ENCODE measurements around the gene REXO4.

- TF ChIP-seq, protein P1, sequence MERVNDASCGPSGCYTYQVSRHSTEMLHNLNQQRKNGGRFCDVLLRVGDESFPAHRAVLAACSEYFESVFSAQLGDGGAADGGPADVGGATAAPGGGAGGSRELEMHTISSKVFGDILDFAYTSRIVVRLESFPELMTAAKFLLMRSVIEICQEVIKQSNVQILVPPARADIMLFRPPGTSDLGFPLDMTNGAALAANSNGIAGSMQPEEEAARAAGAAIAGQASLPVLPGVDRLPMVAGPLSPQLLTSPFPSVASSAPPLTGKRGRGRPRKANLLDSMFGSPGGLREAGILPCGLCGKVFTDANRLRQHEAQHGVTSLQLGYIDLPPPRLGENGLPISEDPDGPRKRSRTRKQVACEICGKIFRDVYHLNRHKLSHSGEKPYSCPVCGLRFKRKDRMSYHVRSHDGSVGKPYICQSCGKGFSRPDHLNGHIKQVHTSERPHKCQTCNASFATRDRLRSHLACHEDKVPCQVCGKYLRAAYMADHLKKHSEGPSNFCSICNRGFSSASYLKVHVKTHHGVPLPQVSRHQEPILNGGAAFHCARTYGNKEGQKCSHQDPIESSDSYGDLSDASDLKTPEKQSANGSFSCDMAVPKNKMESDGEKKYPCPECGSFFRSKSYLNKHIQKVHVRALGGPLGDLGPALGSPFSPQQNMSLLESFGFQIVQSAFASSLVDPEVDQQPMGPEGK (tag by site-specific recombination; IDR thresholded peaks at IDR 0.05): no peak
- TF ChIP-seq, protein P2, sequence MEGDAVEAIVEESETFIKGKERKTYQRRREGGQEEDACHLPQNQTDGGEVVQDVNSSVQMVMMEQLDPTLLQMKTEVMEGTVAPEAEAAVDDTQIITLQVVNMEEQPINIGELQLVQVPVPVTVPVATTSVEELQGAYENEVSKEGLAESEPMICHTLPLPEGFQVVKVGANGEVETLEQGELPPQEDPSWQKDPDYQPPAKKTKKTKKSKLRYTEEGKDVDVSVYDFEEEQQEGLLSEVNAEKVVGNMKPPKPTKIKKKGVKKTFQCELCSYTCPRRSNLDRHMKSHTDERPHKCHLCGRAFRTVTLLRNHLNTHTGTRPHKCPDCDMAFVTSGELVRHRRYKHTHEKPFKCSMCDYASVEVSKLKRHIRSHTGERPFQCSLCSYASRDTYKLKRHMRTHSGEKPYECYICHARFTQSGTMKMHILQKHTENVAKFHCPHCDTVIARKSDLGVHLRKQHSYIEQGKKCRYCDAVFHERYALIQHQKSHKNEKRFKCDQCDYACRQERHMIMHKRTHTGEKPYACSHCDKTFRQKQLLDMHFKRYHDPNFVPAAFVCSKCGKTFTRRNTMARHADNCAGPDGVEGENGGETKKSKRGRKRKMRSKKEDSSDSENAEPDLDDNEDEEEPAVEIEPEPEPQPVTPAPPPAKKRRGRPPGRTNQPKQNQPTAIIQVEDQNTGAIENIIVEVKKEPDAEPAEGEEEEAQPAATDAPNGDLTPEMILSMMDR (tag by site-specific recombination; IDR thresholded peaks at IDR 0.05): no peak
- TF ChIP-seq ZNF16 (tag by site-specific recombination; IDR thresholded peaks at IDR 0.05; ENCODE audit: low read depth) (no peak), ZNF214 (tag by site-specific recombination; IDR thresholded peaks at IDR 0.05; ENCODE audit: borderline replicate concordance) (no peak), TCF7L2 (IDR thresholded peaks at IDR 0.05; ENCODE audit: borderline replicate concordance, low read depth, low read length) (no peak), ZNF292 (tag by site-specific recombination; IDR thresholded peaks at IDR 0.05; ENCODE audit: borderline replicate concordance, low read depth) (no peak), ZNF558 (tag by site-specific recombination; IDR thresholded peaks at IDR 0.05) (no peak), RBAK (tag by site-specific recombination; IDR thresholded peaks at IDR 0.05) (no peak), ZNF610 (tag by site-specific recombination; IDR thresholded peaks at IDR 0.05; ENCODE audit: borderline replicate concordance) (no peak), SP2 (tag by site-specific recombination; IDR thresholded peaks at IDR 0.05) (no peak), ZNF341 (tag by site-specific recombination; IDR thresholded peaks at IDR 0.05; ENCODE audit: low read depth) (no peak)
- TF ChIP-seq, protein P3, sequence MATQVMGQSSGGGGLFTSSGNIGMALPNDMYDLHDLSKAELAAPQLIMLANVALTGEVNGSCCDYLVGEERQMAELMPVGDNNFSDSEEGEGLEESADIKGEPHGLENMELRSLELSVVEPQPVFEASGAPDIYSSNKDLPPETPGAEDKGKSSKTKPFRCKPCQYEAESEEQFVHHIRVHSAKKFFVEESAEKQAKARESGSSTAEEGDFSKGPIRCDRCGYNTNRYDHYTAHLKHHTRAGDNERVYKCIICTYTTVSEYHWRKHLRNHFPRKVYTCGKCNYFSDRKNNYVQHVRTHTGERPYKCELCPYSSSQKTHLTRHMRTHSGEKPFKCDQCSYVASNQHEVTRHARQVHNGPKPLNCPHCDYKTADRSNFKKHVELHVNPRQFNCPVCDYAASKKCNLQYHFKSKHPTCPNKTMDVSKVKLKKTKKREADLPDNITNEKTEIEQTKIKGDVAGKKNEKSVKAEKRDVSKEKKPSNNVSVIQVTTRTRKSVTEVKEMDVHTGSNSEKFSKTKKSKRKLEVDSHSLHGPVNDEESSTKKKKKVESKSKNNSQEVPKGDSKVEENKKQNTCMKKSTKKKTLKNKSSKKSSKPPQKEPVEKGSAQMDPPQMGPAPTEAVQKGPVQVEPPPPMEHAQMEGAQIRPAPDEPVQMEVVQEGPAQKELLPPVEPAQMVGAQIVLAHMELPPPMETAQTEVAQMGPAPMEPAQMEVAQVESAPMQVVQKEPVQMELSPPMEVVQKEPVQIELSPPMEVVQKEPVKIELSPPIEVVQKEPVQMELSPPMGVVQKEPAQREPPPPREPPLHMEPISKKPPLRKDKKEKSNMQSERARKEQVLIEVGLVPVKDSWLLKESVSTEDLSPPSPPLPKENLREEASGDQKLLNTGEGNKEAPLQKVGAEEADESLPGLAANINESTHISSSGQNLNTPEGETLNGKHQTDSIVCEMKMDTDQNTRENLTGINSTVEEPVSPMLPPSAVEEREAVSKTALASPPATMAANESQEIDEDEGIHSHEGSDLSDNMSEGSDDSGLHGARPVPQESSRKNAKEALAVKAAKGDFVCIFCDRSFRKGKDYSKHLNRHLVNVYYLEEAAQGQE (tag by site-specific recombination; IDR thresholded peaks at IDR 0.05): no peak
Observed at GRCh38 chr9:133461975-133462374, 44.2 kb upstream of the REXO4 start.

All from HEK293 (cell line).